ENCODE measurements around the gene DENND10.

Gene DENND10, protein sequence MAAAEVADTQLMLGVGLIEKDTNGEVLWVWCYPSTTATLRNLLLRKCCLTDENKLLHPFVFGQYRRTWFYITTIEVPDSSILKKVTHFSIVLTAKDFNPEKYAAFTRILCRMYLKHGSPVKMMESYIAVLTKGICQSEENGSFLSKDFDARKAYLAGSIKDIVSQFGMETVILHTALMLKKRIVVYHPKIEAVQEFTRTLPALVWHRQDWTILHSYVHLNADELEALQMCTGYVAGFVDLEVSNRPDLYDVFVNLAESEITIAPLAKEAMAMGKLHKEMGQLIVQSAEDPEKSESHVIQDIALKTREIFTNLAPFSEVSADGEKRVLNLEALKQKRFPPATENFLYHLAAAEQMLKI

DNA sequence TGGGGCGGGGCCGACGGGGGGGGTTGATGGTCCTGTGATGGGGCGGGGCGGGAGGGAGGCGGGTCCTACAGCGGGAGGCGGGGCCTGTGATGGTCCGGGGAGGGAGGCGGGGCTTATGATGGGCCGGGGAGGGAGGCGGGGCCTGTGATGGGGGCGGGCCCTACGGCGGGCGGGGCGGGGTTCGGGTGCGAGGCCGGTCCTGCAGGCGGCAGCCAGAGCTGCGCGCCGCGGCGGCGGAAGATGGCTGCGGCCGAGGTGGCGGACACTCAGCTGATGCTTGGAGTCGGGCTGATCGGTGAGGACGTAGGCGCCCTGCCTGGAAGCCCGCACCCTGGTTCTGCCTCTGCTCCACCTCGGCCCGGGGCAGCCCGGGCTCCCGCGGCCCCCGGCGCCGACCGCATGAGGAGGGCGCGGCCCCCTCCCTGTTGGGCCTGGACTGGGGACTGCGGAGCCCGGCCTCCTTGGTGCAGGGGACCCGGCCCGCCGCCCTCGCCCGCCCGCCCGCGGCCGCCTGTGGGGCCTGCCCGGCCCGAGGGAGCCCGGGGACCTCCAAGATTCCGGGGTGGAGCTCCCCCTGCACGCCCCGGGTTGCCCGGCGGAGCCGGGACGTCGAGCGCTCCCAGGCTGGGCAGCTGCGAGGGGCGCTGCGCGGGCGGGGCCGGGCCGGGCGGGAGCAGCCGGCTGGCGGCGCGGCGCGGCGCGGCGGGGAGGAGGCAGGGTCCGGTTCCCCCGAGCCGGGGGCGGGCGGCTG, at the start of gene DENND10:
Gene DENND10 (plus strand): TSS at position 211 of the 751 bp plus-strand sequence. CDS start 30 bp downstream, at position 241.
- no peak for FAIRE-seq
- peak; percentile 96 for DNase-seq (ENCODE audit: low spot score)

DNA sequence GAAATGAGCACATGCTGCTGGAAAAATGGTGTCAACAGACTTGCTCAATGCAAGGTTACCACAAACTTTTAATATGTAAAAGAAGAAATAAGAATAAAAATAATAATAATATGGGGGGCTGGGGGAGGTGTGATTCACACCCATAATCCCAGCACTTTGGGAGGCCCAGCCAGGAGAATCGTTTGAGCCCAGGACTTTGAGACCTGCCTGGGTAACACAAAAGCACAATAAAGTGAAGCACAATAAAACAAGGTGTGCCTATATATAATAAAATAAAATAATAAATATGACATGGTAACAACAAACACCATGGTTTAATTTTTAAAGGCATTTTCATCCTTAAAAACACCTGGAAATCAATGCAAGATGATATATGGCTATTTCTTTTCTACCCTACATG, 48.4 kb upstream of the DENND10 start:
- DNase-seq (ENCODE audit: low spot score), result no peak
- no peak for FAIRE-seq

DNA sequence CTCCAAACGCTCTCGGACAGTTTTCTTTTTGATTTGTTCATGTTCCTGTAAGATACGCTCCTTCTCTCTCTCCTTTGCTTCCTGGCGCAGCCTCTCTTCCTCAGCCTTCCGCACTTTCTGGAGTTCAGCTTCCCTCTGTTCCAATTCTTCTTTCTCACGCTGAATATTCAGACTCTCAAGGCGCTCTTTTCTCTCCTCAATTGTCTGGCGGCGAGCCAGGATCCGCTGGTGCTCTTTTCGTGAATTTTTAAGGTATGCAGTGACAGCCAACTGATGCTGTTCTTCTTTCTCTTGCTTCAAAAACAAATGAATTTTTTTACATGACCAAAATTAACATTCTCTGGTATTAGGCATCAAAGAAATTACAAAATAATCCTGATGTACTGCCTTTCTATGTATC, 45.9 kb upstream of the DENND10 start:
- FAIRE-seq, result no peak
- no peak for DNase-seq (ENCODE audit: low spot score)

DNA sequence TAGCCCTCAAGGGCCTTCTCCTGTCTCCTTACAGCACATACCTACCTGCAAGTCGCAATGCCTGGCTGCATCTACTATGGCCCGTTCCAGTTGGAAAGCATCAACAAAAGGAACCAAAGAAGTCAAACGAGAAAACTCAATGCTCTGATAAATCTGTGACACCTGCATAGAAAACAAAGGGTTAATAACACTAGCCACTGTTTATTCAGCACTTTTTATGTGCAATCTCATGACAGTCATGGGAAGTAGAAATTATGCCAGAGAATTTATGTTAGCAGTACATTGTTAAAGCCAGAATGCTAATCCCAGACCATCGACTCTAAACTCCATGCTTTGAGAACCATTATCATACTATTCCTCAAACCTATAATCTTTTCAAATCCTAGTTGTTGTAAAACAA, 44.4 kb upstream of the DENND10 start:
- no peak for DNase-seq (ENCODE audit: low spot score)
- no peak for FAIRE-seq

DNA sequence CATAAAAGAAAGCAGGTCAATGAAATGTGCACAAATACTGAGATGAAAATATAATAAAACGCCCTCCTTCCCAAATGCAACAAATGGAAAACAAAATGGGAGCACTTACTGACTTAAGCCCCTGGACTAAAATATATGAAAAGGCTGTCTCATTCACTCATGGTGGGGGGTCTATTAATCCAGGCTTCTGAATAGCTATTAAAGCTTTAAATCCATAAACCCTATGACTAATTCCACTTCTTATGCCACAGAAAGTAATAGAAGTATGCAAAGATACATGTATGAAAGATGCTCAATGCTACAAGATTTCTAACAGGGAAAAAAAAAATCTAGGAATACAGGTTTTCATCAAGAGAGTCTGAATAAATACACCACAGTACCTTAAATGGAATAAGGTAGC, 43.8 kb upstream of the DENND10 start:
- FAIRE-seq (no peak), DNase-seq (ENCODE audit: low spot score) (no peak)

DNA sequence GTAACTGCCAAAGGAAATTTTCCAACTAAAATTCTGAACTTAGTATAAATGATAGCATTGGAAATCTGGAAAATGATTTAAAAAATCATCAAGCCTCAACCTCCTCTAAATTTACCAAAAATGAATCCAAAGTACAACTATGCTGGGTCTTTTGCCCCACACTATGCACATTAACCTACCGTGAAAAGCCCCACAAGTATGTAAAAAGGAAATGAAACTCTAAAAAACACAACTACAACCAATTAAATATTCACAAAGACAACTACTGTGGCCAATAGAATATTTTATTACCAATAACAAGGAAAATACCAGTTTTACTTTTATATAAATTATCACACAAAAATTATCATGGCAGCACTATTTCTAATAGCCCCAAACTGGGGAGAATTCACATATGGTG, 42.6 kb upstream of the DENND10 start:
- FAIRE-seq, result no peak
- no peak for DNase-seq (ENCODE audit: low spot score)

DNA sequence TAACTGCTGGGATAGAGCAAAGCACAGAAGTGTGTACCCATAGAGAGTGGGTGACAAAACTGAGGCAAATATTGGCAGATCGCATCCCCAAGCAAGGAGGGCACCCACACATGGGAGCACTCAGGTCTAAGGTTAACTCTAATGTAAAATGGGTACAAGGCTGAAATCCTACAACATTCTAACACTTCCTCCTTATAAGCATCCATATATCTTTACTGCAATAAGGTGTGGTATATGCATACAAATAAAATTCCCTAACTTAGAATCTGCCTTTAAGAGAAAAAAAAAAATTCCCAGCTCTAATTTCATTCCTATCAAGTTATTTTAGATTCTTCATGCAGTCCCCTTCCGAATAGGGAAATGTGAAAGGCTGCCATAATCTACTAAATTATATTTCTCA, 42.0 kb upstream of the DENND10 start:
- FAIRE-seq, result no peak
- no peak for DNase-seq (ENCODE audit: low spot score)

DNA sequence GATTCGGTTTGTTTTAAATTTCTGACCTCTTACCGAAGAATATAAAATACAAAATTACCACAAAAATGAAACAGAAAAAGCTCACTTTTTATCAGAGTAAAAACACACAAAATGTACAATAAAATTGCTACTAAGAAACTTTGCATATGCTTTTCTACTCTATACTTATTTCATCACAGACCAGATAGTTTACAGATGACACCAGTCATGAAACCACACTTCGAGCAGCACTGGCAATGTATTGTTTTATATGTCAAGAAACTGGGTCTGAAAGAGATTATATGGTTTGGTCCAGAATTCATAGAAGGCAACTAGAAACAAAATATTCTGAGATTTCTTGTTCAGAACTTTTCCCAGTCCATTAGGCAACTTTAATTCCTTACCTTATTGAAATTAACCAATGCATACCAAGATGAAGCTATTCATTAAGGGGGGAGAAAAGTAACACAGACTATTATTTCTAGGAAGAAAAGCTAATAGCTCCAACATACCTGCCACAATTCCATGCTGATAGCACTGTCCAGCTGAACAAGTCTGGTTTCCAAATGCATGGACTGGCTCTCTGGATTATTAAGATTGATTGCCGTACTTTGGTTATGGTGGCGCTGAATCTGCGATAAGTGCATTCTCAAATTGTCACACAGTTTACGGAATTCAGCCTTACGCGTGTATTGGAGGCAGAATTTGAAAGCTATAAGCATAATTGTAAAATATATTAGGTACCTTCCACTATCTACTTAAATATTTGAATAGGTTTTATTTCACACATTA, 33.3 kb upstream of the DENND10 start:
- no peak for FAIRE-seq
- DNase-seq (ENCODE audit: low spot score), result no peak

DNA sequence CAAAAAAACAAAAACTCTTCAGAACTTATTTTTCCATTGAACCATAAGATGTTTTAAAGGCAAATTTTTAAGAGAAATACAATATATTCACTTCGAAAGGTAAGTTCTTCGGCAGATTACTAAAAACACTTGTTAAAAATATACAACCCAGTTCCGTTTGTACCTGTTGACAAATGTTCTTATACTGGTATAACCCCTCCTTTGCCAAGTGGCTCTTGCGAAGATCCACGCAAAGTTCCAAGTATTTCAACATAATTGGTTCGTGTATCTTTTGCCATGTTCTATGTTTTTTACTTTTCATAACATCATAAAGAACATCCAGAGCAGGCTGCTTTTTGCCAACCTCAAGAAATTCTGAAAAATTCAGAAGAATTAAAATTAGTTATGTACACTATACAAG, 30.3 kb upstream of the DENND10 start:
- DNase-seq (ENCODE audit: low spot score), result no peak
- FAIRE-seq, result no peak

DNA sequence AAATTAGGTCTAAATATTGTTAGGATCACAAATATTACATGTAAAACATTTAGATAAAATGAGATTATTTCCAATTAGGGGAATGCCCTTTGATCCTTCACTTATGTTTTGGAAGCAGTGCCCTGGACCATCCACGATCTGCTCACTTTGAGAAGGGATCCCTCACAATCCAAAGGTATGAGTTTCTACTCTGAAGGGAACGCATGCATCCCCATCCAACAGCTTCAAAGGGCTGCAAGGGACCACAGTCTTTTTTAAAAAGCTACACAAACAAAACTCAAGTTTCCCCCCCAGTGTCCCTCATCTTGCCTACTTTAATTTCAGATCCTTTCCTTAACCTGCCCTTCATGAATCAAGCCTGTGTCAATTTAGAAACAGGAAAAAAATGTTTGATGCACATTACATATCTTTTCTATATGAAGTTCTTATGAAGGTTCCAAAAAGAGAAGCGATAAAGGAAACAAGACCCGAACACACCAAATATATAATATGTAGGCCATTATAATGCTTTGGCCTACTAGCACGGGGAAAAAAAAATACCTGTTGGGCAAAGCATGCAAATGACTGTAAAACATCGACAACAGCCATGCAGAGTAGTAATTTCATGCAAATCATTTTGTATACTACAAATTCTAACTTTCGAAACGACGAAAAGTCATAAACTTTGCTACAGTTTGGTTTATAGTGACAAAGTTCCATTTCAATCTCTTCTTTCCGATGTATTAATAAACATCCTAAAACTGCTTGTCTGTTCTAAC, 25.3 kb upstream of the DENND10 start:
- DNase-seq (ENCODE audit: low spot score), result no peak
- no peak for FAIRE-seq

DNA sequence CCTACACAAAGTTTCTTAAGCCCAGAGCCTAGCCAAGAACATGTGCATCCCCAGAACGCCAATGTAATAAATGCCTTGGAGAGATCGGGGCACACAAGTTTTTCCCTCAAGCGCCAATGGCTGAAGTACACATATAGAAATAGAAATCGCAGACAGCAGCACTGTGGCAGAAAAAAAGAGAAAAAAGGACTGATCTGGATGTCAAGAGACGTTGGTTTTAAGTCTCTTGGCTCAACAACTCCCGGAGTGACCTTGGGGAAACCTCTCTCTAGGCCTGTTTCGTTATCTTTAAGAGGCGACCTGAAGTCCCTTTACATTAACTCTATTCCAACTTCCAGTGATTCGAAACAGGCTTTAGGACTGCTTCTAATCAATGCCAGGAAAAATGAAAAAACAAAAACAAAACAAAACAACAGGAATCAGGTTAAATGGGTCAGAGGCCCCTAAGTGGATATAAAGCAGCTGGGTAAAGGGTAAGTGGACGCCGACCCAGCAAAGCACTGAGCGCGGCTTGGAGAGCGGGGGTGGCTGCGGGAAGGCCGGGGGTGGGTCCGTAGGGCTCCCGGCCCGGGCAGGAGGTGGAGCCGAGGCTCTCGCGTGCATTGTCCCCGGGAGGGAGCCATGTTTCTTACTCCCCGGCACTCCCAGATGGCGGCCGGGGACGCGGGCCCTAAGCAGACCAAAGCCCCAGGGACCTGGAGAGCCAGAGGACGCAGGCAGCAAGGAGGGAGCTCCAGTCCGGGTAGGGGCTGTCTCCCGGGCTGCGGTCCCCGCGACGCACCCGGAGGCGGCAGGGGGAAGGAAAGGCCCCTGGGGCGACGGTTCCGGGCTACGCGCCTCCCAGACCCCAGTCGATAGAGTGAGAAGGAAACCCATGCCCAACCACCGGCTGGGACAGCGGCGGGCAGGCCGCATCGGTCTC, 24.1 kb upstream of the DENND10 start:
- FAIRE-seq, result no peak

DNA sequence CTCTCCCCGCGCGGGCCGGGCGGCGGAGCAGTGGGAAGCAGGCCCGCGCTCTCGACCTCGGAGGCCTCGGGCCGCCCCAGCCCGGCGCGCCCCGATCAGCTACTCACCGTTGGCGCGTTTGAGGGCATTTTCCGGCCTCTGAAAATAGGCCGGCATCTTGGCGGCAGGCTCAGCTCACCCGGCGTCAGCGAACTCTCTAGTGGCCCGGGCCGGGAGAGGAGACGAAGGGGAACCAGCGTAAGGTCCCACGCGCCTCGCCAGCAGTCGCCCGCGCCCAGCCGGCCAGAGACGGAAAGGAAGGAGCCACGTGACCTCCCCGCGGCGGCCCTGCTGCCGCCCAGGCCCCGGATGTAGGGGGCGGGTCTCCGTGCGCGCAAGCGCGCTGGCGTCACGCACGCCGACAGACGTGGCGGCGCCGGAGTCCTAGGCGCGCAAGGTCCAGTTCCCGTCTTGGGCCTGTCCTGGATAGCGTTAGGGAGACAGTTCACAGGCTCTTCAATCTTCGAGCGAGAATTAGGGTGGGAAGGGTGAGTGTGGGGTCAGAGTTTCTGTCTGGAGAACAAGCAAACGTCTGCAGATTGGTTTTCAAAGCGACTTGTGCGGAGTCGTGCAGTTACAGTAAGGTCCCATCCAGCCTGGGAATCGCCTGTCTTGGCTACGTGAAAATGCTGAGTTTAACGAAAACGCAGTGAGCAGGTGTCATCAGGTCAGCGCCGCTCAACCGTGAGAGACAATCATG, 23.2 kb upstream of the DENND10 start, which contains the start of gene EIF3A:
Gene EIF3A (minus strand): TSS at position 297 of the 739 bp plus-strand sequence. CDS start 141 bp downstream, at position 156.
- DNase-seq (ENCODE audit: low spot score) (peak; percentile 96), FAIRE-seq (peak; percentile 85)

More for the DNA sequence above, 24.1 kb upstream of the DENND10 start:
- peak; percentile 82 for DNase-seq (ENCODE audit: low spot score)

DNA sequence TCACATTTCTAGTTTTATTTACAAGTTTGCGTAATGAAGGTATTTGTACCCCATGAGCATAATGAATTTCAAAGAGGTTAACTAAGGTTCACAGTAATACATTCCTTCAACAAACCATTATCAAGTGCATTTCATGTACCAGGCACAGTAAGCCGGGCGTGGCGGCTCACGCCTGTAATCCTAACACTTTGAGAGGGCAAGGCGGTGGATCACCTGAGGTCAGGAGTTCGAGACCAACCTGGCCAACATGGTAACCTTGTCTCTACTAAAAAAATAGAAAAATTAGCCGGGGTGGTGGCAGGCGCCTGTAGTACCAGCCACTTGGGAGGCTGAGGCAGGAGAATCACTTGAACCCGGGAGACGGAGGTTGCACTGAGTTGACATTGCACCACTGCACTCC, 19.0 kb upstream of the DENND10 start:
- DNase-seq (ENCODE audit: low spot score), result no peak
- no peak for FAIRE-seq

DNA sequence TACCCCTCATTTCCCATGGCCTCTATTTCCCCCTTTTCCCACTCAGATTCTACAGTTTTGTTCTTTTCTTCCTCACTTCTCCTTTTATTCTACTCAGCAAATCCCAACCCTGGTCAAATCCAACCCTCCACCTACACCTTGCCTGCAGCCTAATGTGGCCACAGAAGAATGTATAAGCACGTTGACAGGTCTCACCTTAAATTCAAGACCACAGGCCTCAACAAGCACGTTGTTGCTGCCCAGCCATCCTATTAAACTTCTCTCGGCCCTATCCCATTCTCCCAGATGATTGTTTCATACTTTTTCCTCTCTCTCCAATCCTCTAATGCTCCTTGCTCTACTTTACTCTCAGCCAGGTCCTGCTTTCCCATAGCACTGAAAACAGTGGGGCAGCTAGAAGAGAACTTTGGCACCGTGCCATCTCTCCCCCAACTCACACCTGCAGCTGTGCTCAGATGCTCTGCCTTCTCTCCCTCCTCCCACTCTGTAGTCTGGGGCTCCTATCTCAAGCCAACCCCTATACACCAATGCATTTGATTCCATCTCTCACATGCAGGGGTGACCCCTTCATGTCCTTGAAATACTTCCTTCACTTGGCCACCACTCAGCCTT, 16.5 kb upstream of the DENND10 start:
- no peak for DNase-seq (ENCODE audit: low spot score)
- no peak for FAIRE-seq

DNA sequence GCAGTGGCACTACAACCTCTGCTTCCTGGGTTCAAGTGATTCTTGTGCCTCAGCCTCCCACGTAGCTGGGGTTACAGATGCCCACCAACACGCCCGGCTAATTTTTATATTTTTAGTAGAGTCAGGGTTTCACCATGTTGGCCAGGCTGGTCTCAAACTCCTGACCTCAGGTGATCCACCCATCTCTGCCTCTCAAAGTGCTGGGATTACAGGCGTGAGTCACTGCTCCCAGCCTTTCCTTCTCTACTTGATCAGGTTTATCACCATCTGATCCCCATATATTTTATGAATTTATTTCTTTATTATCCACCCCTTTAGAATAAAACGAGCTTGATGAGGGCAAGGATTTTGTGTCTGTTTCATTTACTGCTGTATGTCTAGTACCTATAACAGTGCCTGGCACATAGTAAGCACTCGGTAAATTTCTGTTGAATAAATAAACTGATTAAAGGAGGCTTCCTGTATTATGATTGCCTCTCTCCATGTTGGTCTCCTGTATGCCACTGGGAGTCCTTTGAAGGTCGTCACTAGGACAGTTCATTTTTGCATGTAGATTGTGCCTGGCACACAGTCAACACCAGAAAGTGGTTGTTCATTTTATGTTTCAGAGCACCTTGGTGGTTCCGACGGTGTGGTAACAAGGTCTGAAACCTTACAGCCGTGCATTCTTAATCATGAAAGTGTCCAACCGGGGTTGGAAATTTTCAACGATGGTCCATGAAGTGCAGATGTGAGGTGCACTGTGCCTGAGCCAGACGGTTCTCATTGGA, 13.7 kb upstream of the DENND10 start:
- FAIRE-seq, result no peak
- no peak for DNase-seq (ENCODE audit: low spot score)

DNA sequence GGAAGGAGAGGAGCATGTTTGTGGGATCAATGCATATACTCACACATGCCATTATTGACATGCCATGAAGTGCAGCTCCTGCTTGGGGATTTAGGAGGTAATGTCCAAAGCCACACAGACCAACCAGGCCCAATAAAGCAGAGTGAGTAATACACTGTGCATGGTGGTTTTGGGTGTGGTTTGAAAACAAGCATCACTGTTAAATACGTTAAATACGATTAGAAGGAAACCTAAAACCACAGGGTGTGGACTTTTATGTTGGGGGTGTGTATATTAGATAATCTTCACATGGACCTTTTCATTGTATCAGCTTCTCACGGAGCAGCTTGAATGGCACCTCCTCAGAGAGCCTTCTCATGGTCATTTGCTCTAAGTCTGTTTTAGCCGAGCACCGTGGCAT, 12.9 kb upstream of the DENND10 start:
- DNase-seq (ENCODE audit: low spot score) (peak; percentile 58), FAIRE-seq (no peak)

DNA sequence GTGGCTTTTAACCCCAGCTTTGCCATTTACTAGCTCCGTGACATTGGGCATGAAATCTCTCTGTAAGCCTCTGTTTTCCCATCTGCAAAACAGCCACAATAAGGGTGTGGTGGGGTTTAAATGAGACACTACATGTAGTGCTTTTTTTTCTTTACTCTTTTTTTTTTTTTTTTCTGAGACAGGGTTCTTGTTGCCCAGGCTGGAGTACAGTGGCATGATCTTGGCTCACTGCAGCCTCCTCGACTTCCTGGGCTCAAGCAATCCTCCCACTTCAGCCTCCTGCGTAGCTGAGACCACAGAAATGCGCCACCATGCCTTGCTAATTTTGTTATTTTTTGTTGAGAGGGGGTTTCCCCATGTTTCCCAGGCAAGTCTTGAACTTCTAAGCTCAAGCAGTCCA, 8.3 kb upstream of the DENND10 start:
- no peak for FAIRE-seq
- DNase-seq (ENCODE audit: low spot score), result no peak
